Gastroesophageal sphincter (tissue), 4 donors: ENCODE measurements around the gene AP1M2. TPM values are rescaled to one million over a fixed set of nuclear protein-coding genes. Genes with fewer than 3 reads are reported as not detected.

Source experiments
- ATAC-seq: fragments of 150-250 bp; one replicate; pipeline ENCODE4 v1.9.1; 2016; ENCODE audit warnings: mild to moderate bottlenecking, moderate library complexity
- H3K27ac ChIP-seq, 4 donors: fragments of 200-600 bp; sonication (generic) in 3 of 4; 1 replicate in 3 of 4; 2 replicates in 1 of 4; pipeline ENCODE4 v1.5.1; 2016 to 2019
- H3K27me3 ChIP-seq: fragments of 200-600 bp; sonication (generic); one replicate; pipeline ENCODE4 v1.5.1; 2019
- H3K36me3 ChIP-seq, 2 donors: fragments of 200-600 bp; sonication (generic); one replicate each; pipeline ENCODE4 v1.5.1; 2019; ENCODE audit warnings: control low read depth in 1 of 2
- H3K4me1 ChIP-seq, 3 donors: fragments of 200-600 bp; sonication (generic); 1 replicate in 2 of 3; 2 replicates in 1 of 3; pipeline ENCODE4 v1.5.1; 2016 to 2019; ENCODE audit warnings: control low read depth in 2 of 3
- H3K4me3 ChIP-seq, 2 donors: fragments of 200-600 bp; sonication (generic); one replicate each; pipeline ENCODE4 v1.5.1; 2019; ENCODE audit warnings: mild to moderate bottlenecking in 1 of 2, moderate library complexity in 1 of 2
- H3K9me3 ChIP-seq, 3 donors: fragments of 200-600 bp; sonication (generic); one replicate each; pipeline ENCODE4 v1.5.1; 2017 to 2019; ENCODE audit warnings: control low read depth in 2 of 3
- CTCF ChIP-seq, 4 experiments: fragments of 200-600 bp in 2 of 4; fragments of 450-650 bp in 2 of 4; sonication (generic) in 1 of 4; IDR thresholded peaks; one replicate each; pipeline ENCODE4 v1.5.1; 2017 to 2019; ENCODE audit warnings: antibody characterized with exemption in 4 of 4, mild to moderate bottlenecking in 2 of 4, moderate library complexity in 2 of 4
- EP300 ChIP-seq: sonication (generic); formaldehyde crosslinking; IDR thresholded peaks from one replicate; pipeline ENCODE4 v1.6.1; 2017; ENCODE audit warnings: antibody characterized with exemption, mild to moderate bottlenecking
- POLR2A ChIP-seq, 2 donors: fragments of 450-650 bp; IDR thresholded peaks; one replicate each; pipeline ENCODE4 v1.6.1; 2017; ENCODE audit warnings: antibody characterized with exemption in 2 of 2, mild to moderate bottlenecking in 2 of 2, moderate library complexity in 1 of 2
- POLR2AphosphoS5 ChIP-seq: sonication (generic); formaldehyde crosslinking; IDR thresholded peaks from one replicate; pipeline ENCODE4 v1.6.1; 2017; ENCODE audit warnings: antibody characterized with exemption
- WGBS, 2 donors: methylation state at CpG; one replicate each; pipeline ENCODE4 v1.1.5; 2018; ENCODE audit warnings: low coverage in 1 of 2; 5-methylcytosine and 5-hydroxymethylcytosine counted together
- total RNA-seq, 4 donors: library from RNA; depleted of rRNA; stranded (reverse); fragments of >200 nt; gene quantifications; one replicate each; pipeline ENCODE4 v1.1.0, GENCODE V29; 2016

AP1M2 gene
- total RNA-seq, 4 donors from 2014 or later = 13.2 TPM; not detected in 3

- WGBS, 2 donors = 100% methylated on average over 1 of the region's 17 CpGs; no CpG with 5 or more reads in 1 of the 2 donors
- peaks cover 0 to 28% (median 8%) of the 10 kb centered on the region in 3 donors for H3K4me1 ChIP-seq
- H3K27me3 ChIP-seq = no peaks in the 10 kb centered on the region
- no peak for ATAC-seq
- H3K36me3 ChIP-seq = peaks cover 0 to 59% of the 10 kb centered on the region in 2 donors
- H3K9me3 ChIP-seq = no peaks in the 10 kb centered on the region
- H3K4me3 ChIP-seq = no peak overlapping the region
- H3K27ac ChIP-seq = no peak overlapping the region
- no peak for TF ChIP-seq POLR2A (IDR thresholded peaks at IDR 0.05)
- no peak for TF ChIP-seq CTCF (IDR thresholded peaks at IDR 0.05)
- TF ChIP-seq EP300 = no peak
- no peak for TF ChIP-seq POLR2AphosphoS5
Observed at GRCh38 chr19:10546817-10547216, 40.3 kb downstream of the AP1M2 start.

GRCh38 chr19:10544753-10545251 lies 42.3 kb downstream of the AP1M2 start:
- 15% methylated on average over 4 of the region's 23 CpGs; no CpG with 5 or more reads in 1 of the 2 donors for WGBS, 2 donors
- Histone ChIP-seq H3K9me3 (no peaks in the 10 kb centered on the region), H3K4me3 (peak overlapping the region; percentile 86 to 98), H3K36me3 (peaks cover 0 to 39% of the 10 kb centered on the region in 2 donors), H3K4me1 (peaks cover 0 to 28% (median 8%) of the 10 kb centered on the region in 3 donors), H3K27me3 (no peaks in the 10 kb centered on the region), H3K27ac (peak overlapping the region in 3 of 4 donors; percentile 81 to 92 (median 92))
- TF ChIP-seq CTCF (IDR thresholded peaks at IDR 0.05) (no peak), EP300 (no peak), POLR2AphosphoS5 (no peak), POLR2A (IDR thresholded peaks at IDR 0.05) (no peak)
- no peak for ATAC-seq

GRCh38 chr19:10544242-10544752 lies 42.8 kb downstream of the AP1M2 start:
- WGBS, 2 donors = no CpG with 5 or more reads among the region's 22 CpGs
- Histone ChIP-seq H3K4me1 (peaks cover 0 to 28% (median 8%) of the 10 kb centered on the region in 3 donors), H3K27me3 (peaks cover 3% of the 10 kb centered on the region), H3K27ac (peak overlapping the region; percentile 79 to 92 (median 86)), H3K9me3 (no peaks in the 10 kb centered on the region), H3K4me3 (peak overlapping the region; percentile 86 to 98), H3K36me3 (peaks cover 0 to 34% of the 10 kb centered on the region in 2 donors)
- ATAC-seq = peak; percentile 29
- TF ChIP-seq POLR2AphosphoS5 (no peak), EP300 (no peak), POLR2A (IDR thresholded peaks at IDR 0.05) (no peak), CTCF (IDR thresholded peaks at IDR 0.05) (no peak)

GRCh38 chr19:10543420-10544241 lies 43.5 kb downstream of the AP1M2 start, which contains the start of gene ATG4D:
Gene ATG4D (plus strand): TSS chr19:10543904. CDS start chr19:10544091, 187 bp downstream.
- Histone ChIP-seq H3K27me3 (peaks cover 10% of the 10 kb centered on the region), H3K36me3 (peaks cover 0 to 27% of the 10 kb centered on the region in 2 donors), H3K4me3 (peak within 1 kb of the TSS; percentile 86 to 98), H3K27ac (peak within 1 kb of the TSS; percentile 79 to 92 (median 86)), H3K9me3 (no peaks in the 10 kb centered on the region), H3K4me1 (peaks cover 0 to 28% (median 8%) of the 10 kb centered on the region in 3 donors)
- no peak for TF ChIP-seq EP300
- peak in 1 of 4 experiments; percentile 25 for TF ChIP-seq CTCF (IDR thresholded peaks at IDR 0.05)
- TF ChIP-seq POLR2AphosphoS5 = peak; percentile 86
- TF ChIP-seq POLR2A (IDR thresholded peaks at IDR 0.05) = peak; percentile 75 to 91
- 38% methylated on average over 1 of the region's 79 CpGs; no CpG with 5 or more reads in 1 of the 2 donors for WGBS, 2 donors
- peak; percentile 92 for ATAC-seq
